Panc1 (cell line): ENCODE measurements around the gene TSSK6. TPM values are rescaled to one million over a fixed set of nuclear protein-coding genes. Genes with fewer than 3 reads are reported as not detected.
A peak's percentile ranks its signal among the peaks of the same experiment; 100 is the strongest.

Experiments
- ATAC-seq: fragments of 200-7000 bp; cut with Tn5 transposase; 2 replicates; pipeline ENCODE4 v1.9.1; 2020; ENCODE audit warnings: mild to moderate bottlenecking, moderate library complexity
- BruUV-seq: library from RNA; stranded (reverse); fragments of 400-500 nt; replicated peaks from 2 replicates; lab custom pipeline; 2021; lab: Mats Ljungman, UMichigan
- CTCF ChIA-PET: fragments of 300-600 bp; sonication (Branson Sonifier 250); formaldehyde crosslinking; loops from one replicate; lab custom pipeline; 2022; ENCODE audit warnings: antibody characterized with exemption; lab: Charles Lee
- POLR2A ChIA-PET: fragments of 300-600 bp; sonication (Branson Sonifier 250); formaldehyde crosslinking; loops from one replicate; lab custom pipeline; 2022; ENCODE audit warnings: antibody characterized with exemption; lab: Charles Lee
- DNase-seq: peaks from one replicate; pipeline ENCODE4 v3.0.0-alpha.2; 2010; ENCODE audit warnings: low read depth, low spot score
- H3K27ac ChIP-seq: 2 replicates; pipeline ENCODE4 v1.5.1; 2011; ENCODE audit warnings: mild to moderate bottlenecking, low read length, inconsistent platforms
- H3K27me3 ChIP-seq: fragments of 200-500 bp; sonication (Bioruptor generic); 2 replicates; pipeline ENCODE4 v1.6.0; 2014; ENCODE audit warnings: low read length, inconsistent platforms; ENCODE audit not compliant: control insufficient read depth, insufficient read depth
- H3K36me3 ChIP-seq: fragments of 200-500 bp; sonication (Bioruptor generic); 2 replicates; pipeline ENCODE4 v1.5.1; 2014; ENCODE audit warnings: inconsistent platforms, mild to moderate bottlenecking, low read length, moderate library complexity; ENCODE audit not compliant: control insufficient read depth, insufficient read depth
- H3K4me1 ChIP-seq: 2 replicates; pipeline ENCODE4 v1.5.1; 2011; ENCODE audit warnings: inconsistent platforms, mild to moderate bottlenecking, low read length, moderate library complexity; ENCODE audit not compliant: control insufficient read depth, insufficient read depth
- H3K4me3 ChIP-seq, 2 experiments: 2 replicates each; pipeline ENCODE4 v1.5.1; 2011 to 2012; ENCODE audit warnings: low read depth in 2 of 2, low read length in 2 of 2, mild to moderate bottlenecking in 2 of 2, inconsistent platforms in 1 of 2, moderate library complexity in 1 of 2
- H3K9me3 ChIP-seq: fragments of 200-500 bp; sonication (Bioruptor generic); 2 replicates; pipeline ENCODE4 v1.5.1; 2014; ENCODE audit warnings: low read depth, mild to moderate bottlenecking, inconsistent platforms, low read length, moderate library complexity; ENCODE audit not compliant: control insufficient read depth, insufficient read depth
- POLR2AphosphoS5 ChIP-seq: IDR thresholded peaks from 2 replicates; pipeline ENCODE4 v1.6.1; 2012; ENCODE audit warnings: mild to moderate bottlenecking, low read depth, low read length, moderate library complexity
- SIN3A ChIP-seq: IDR thresholded peaks from 2 replicates; pipeline ENCODE4 v1.6.1; 2012; ENCODE audit warnings: low read depth, mild to moderate bottlenecking, low read length, moderate library complexity, borderline replicate concordance; ENCODE audit not compliant: insufficient read depth
- TCF7L2 ChIP-seq: IDR thresholded peaks from 2 replicates; pipeline ENCODE4 v1.6.1; 2011; ENCODE audit warnings: mild to moderate bottlenecking, low read depth, low read length, inconsistent platforms
- in situ Hi-C: cut with HindIII; loops from 2 replicates; pipeline ENCODE4 v1.10.0; 2016; ENCODE audit warnings: low sequenced_read_pairs, low pct_unique_long_range_greater_than_20kb
- intact Hi-C: fragments of 100-400 bp; cut with micrococcal nuclease; formaldehyde crosslinking; loops from one replicate; pipeline ENCODE4 v1.10.0; 2022; ENCODE audit not compliant: unreplicated experiment
- total RNA-seq: library from RNA; stranded (reverse); gene quantifications from one replicate; pipeline ENCODE4 v1.2.1, GENCODE V29; 2021; ENCODE audit not compliant: unreplicated experiment
- TF ChIP-seq, protein P1 (sequence below): fragments of 450-650 bp; IDR thresholded peaks from 2 replicates; pipeline ENCODE4 v1.5.1; 2017; ENCODE audit warnings: mild to moderate bottlenecking
- TF ChIP-seq, protein P2 (sequence below), 2 experiments: IDR thresholded peaks; 2 replicates each; pipeline ENCODE4 v1.6.1; 2011 to 2012; ENCODE audit warnings: low read depth in 2 of 2, control low read depth in 1 of 2, low read length in 1 of 2, mild to moderate bottlenecking in 1 of 2, moderate library complexity in 1 of 2; ENCODE audit not compliant: insufficient read depth in 1 of 2

Gene TSSK6
- total RNA-seq, 1 experiment from 2014 or later = 1.8 TPM

DNA sequence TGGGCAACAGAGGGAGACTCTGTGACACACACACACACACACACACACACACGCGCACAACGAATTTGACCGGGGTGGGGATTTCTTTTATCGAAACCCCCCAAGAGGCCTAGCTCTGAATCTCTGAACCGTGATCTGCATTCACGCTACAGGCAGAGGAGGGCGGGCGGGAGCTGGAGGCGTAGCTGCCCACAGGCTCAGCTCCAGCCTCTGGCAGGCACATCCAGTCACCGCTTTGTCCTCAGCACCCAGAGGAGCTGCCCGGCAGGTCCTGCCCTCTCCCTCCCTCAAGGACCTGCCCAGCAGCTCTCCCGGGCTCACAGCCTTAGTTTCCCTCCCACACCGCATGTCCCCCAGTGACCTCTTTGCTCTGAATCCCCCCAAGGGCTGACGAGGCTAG is 42.7 kb upstream of the TSSK6 start:
- Histone ChIP-seq H3K4me3 (no peak overlapping the region), H3K27ac (no peak overlapping the region), H3K9me3 (no peaks in the 10 kb centered on the region), H3K36me3 (no peaks in the 10 kb centered on the region), H3K4me1 (no peaks in the 10 kb centered on the region), H3K27me3 (no peaks in the 10 kb centered on the region)
- in situ Hi-C loops = no loop called here
- no TSS peak for BruUV-seq
- ATAC-seq = no peak
- DNase-seq = no peak
- CTCF ChIA-PET = no interaction called here
- intact Hi-C loops = no loop called here
- TF ChIP-seq, protein P1, sequence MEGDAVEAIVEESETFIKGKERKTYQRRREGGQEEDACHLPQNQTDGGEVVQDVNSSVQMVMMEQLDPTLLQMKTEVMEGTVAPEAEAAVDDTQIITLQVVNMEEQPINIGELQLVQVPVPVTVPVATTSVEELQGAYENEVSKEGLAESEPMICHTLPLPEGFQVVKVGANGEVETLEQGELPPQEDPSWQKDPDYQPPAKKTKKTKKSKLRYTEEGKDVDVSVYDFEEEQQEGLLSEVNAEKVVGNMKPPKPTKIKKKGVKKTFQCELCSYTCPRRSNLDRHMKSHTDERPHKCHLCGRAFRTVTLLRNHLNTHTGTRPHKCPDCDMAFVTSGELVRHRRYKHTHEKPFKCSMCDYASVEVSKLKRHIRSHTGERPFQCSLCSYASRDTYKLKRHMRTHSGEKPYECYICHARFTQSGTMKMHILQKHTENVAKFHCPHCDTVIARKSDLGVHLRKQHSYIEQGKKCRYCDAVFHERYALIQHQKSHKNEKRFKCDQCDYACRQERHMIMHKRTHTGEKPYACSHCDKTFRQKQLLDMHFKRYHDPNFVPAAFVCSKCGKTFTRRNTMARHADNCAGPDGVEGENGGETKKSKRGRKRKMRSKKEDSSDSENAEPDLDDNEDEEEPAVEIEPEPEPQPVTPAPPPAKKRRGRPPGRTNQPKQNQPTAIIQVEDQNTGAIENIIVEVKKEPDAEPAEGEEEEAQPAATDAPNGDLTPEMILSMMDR = no peak
- TF ChIP-seq SIN3A (no peak), POLR2AphosphoS5 (no peak), TCF7L2 (no peak)
- TF ChIP-seq, protein P2, sequence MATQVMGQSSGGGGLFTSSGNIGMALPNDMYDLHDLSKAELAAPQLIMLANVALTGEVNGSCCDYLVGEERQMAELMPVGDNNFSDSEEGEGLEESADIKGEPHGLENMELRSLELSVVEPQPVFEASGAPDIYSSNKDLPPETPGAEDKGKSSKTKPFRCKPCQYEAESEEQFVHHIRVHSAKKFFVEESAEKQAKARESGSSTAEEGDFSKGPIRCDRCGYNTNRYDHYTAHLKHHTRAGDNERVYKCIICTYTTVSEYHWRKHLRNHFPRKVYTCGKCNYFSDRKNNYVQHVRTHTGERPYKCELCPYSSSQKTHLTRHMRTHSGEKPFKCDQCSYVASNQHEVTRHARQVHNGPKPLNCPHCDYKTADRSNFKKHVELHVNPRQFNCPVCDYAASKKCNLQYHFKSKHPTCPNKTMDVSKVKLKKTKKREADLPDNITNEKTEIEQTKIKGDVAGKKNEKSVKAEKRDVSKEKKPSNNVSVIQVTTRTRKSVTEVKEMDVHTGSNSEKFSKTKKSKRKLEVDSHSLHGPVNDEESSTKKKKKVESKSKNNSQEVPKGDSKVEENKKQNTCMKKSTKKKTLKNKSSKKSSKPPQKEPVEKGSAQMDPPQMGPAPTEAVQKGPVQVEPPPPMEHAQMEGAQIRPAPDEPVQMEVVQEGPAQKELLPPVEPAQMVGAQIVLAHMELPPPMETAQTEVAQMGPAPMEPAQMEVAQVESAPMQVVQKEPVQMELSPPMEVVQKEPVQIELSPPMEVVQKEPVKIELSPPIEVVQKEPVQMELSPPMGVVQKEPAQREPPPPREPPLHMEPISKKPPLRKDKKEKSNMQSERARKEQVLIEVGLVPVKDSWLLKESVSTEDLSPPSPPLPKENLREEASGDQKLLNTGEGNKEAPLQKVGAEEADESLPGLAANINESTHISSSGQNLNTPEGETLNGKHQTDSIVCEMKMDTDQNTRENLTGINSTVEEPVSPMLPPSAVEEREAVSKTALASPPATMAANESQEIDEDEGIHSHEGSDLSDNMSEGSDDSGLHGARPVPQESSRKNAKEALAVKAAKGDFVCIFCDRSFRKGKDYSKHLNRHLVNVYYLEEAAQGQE (IDR thresholded peaks at IDR 0.05; ENCODE audit: insufficient read depth in 1 of 2, low read depth in 2 of 2, low read length in 1 of 2) = no peak
- POLR2A ChIA-PET = no interaction called here

DNA sequence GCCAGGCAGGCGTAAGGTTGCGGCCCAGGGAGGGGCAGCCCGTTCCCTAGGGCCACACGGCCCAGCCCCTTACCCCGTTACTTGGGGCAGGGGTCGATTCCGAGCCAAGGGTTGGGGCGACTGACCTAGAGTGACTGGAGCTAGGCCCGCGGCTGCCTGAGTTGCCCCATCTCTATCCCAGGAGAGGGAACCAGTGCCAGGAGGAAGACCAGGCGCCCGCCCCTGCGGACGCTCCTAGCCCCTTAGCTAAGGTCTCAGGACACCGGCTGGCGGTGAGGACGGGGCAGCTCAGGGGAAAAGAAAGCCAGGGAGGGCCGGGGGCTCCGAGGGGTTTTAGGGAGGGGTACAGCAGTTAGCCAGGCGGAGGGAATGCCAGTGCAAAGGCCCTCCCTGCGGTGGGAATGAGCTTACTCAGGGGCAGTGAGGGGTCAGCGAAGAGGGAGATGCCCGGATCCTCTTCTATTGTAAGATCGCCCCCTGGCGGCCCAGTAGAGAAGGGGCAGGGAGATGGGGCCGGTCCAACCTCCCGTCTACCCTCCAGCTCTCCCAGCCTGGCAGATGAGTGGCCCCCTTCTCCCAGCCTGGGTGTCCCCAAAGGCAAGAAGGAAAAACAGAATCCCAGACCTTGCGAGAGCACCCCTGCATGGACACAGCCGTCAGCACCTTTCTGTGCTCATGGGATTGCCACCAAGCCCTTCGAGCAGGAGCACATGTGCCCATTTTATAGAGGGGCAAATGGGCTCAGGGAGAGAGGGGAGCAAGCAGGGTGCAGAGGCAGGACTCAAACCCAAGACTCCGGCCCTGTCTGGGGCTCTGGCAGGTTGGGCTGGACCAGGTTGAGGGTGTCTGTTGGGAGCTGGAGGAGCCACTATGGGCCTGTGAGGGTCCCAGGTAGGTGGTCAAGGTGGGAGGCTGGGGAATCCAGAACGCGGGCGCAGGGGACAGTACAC is 39.0 kb upstream of the TSSK6 start:
- H3K27ac ChIP-seq = no peak overlapping the region
- in situ Hi-C loops (no loop called here), intact Hi-C loops (no loop called here)
- ATAC-seq (peak; percentile 79), DNase-seq (no peak)
- CTCF ChIA-PET = interaction anchor here (0.5 to 1.2 kb wide), 4 partner anchors 22 to 189 kb away, joined by 3 to 9 read pairs (median 6); no protein-coding TSS in a partner anchor
- TF ChIP-seq, protein P2 (IDR thresholded peaks at IDR 0.05; ENCODE audit: insufficient read depth in 1 of 2, low read depth in 2 of 2, low read length in 1 of 2) = no peak
- TF ChIP-seq, protein P1 = peak; percentile 87
- TF ChIP-seq SIN3A (no peak), TCF7L2 (no peak), POLR2AphosphoS5 (no peak)
- no peaks in the 10 kb centered on the region for H3K27me3 ChIP-seq
- H3K4me3 ChIP-seq = no peak overlapping the region
- H3K36me3 ChIP-seq = no peaks in the 10 kb centered on the region
- POLR2A ChIA-PET = no interaction called here
- no TSS peak for BruUV-seq
- no peaks in the 10 kb centered on the region for H3K9me3 ChIP-seq
- no peaks in the 10 kb centered on the region for H3K4me1 ChIP-seq
